Activated T-helper 1 cell treated with anti-CD3 and anti-CD28 coated beads, Interleukin-2, amount 50 U/mL, for 16 hours (primary cell): ENCODE results near the gene CACNA2D3.

Experiments
- DNase-seq, 2 donors: peaks; one replicate each; pipeline ENCODE4 v3.0.0-alpha.2; 2020; ENCODE audit warnings: low read depth in 1 of 2, low spot score in 1 of 2

CACNA2D3 gene

GRCh38 chr3:54264050-54264449, 141.7 kb downstream of the CACNA2D3 start:
- DNase-seq = no peak

- no peak for DNase-seq
Observed at GRCh38 chr3:54270816-54271526, 148.6 kb downstream of the CACNA2D3 start.

GRCh38 chr3:54273791-54274190, 151.4 kb downstream of the CACNA2D3 start:
- no peak for DNase-seq

GRCh38 chr3:54274607-54275006, 152.3 kb downstream of the CACNA2D3 start:
- no peak for DNase-seq

- DNase-seq = no peak
Observed at GRCh38 chr3:54279005-54279583, 156.7 kb downstream of the CACNA2D3 start.

DNA sequence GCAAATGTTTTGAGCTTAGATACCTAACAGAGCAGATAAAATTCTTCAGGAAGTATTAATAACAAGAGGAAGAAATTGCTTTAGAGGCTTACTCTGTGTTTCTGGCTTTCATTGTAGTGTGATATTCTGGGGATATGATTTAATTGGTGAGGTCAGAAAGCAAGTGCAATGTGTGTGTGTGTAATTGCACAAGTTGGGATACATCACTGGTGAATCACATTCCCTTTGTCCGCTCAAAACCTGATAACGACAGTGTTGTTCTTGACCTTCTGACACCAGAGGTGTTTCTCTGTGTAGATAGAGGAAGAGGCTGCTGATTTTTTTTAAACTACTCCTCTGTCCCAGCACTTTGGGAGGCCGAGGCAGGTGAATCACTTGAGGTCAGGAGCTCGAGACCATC, 161.1 kb downstream of the CACNA2D3 start:
- DNase-seq = no peak

- DNase-seq = no peak
Observed at GRCh38 chr3:54294214-54294613, 171.9 kb downstream of the CACNA2D3 start.

- DNase-seq = no peak
Observed at GRCh38 chr3:54296531-54296930, 174.2 kb downstream of the CACNA2D3 start.

DNA sequence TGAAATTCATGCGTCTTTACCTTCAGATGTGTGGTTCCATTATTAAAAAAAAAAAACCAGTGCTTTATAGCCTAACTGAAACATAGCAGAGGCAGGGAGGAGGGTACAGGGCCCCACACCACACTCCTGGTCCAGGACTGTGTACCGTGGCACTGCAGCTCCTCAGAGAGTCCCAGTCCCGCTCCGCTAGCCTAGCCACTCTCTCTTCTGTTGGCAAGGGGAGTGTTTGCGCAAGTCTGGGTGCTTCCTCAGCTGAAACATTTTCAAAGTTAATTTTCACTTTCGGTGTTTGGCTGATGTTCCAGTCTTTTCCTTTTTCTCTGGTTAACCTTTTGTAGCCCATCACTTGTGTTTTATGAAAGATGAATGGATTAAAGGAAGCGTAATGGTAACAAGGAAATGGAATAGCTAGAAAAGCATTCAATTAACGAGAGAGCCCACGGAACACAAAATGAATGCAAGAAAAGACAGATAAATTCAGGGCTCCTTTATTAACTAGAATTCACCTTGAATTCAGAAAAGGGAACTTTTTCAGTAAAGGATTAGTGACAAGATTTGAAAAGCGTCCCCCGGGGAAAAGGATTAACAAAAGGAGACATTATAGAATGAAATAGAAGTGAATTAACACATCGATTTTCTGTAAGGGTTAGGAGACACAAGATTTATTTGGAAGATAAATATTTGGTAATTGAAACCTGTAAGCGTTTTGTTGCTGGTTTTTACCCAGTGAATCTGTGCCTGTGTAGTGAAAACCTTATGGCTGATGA, 177.0 kb downstream of the CACNA2D3 start:
- DNase-seq = no peak

- no peak for DNase-seq
Observed at GRCh38 chr3:54303517-54304375, 181.4 kb downstream of the CACNA2D3 start.

GRCh38 chr3:54304877-54305276, 182.5 kb downstream of the CACNA2D3 start:
- no peak for DNase-seq

DNA sequence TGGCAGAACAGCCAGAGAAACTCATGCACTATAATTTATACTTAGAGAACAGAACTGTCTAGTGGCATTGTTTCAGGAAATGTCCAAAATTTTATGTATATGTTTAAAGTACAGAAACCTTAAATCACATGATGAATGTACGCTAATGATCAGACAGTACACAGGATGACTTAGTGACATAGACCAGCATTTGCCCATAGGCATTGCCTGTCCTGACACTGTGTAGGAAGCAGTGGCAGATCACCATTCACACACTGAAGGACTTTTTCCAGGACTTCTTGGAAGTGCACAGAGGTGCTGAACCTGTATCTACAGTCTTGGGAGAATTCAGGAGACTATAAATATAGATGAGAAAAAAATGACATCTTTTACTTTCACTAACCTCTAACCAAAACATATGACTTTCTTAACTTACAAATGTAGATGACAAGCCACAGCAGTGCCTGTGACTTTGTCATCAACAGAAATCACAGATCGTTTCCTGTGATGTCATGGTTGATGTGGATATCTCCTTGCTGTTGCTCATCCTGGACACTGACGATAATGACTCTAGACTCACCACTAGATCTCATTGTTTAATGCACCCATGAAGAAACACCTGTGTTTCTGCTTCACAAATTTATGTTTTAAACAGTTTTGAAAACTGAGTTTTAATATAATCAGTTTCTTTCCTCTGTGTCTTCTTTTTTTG, 183.2 kb downstream of the CACNA2D3 start:
- no peak for DNase-seq

GRCh38 chr3:54307566-54308180, 185.3 kb downstream of the CACNA2D3 start:
- DNase-seq = no peak

DNA sequence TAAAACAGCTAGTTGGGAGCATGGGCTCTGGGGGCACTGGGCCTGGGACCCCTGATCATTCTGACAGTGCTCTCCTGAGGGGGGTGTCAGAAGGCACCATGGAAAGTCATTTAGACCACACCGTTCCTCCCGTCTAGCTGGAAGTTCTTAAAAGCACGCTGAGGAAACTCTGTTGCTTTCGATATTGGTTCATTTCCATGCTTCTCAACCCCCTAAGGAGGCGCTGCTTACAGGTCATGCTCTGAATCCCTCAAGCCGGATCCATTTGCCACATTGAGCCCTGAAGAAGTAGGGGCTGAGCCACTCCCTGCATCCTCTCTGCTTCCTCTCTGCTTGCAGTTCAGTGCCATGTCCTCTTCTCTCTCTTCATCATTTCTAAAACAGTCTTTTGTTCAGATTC, 187.2 kb downstream of the CACNA2D3 start:
- no peak for DNase-seq

- DNase-seq = no peak
Observed at GRCh38 chr3:54311211-54311747, 188.9 kb downstream of the CACNA2D3 start.

DNA sequence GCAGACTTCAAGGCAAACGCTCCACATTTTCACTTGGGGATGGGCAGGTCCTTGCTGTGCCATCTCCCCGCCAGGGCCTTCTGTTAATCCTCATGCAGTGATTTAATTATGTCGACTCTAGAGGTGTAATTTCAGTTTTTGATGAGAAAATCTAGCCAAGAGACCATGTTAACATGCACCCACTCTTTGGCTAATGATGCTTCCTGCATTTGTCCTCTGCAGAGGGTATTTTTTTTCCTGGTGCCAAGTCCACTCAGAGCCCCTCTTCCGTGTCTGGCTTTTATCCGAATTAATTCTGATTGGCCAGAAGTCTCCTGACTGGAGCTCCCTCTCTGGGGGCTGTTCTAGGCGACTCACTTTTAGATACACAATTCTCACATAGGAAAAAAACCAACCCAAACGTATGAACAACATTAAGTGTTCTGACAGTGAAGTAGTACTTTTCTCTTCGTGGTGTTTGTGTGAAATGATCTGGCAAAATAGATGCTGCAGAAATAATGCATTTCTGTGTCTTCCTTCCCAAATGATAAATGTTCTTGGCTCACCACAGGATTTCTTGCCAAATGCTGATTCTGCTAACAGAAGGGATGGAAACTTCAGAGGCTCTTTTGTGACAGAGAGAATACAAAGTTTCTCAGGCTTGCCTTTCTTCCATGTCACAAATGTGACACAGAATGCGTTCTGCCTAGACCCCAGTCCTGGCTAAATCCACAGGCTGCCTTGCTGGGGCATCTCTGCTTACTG, 190.0 kb downstream of the CACNA2D3 start:
- no peak for DNase-seq

DNA sequence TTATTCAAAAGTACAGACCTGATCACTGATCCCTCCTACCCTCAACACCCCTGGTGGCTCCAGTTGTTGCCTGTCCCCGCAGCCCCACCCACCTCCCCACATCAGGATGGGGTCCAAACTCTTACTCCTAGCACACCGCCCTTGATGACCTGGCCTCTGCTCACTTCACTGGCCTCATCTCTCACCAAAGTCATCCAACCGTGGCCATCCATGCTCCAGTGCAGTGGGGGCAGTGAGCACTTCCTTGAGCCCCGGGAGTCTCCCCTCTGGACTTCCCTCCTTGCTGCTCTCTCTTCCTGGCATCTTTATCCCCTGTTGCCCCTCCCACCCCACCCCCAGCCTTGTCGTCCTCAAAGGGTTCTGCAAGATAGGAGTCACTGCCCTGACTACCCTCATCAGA, 191.1 kb downstream of the CACNA2D3 start:
- no peak for DNase-seq

DNA sequence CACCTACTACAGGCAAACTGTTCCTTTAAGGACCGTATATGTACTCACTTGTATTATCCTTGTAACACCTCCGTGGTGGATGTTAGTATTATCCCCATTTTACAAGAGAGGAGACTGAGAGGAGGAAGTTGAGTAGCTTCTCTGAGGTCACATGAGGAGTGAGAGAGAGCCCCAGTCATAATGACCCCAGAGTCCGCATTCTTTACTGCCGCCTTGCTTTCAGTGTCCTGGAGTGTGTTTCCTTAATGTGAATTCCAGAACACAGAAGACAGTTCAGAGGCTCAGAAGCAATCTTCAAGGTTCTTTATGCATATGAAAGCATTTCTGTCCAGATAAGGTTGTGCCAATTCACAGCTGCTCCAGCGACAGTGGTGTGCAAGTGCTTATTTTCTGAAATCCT, 199.2 kb downstream of the CACNA2D3 start:
- no peak for DNase-seq

- no peak for DNase-seq
Observed at GRCh38 chr3:54322354-54322753, 200.0 kb downstream of the CACNA2D3 start.
